HG03108 (cell line): ENCODE results near the gene NEFH.

Experiments used
- ATAC-seq: cut with Tn5 transposase; IDR thresholded peaks from one replicate; pipeline ENCODE4 v1.9.1; 2021; ENCODE audit warnings: moderate library complexity; ENCODE audit not compliant: unreplicated experiment

NEFH gene

DNA sequence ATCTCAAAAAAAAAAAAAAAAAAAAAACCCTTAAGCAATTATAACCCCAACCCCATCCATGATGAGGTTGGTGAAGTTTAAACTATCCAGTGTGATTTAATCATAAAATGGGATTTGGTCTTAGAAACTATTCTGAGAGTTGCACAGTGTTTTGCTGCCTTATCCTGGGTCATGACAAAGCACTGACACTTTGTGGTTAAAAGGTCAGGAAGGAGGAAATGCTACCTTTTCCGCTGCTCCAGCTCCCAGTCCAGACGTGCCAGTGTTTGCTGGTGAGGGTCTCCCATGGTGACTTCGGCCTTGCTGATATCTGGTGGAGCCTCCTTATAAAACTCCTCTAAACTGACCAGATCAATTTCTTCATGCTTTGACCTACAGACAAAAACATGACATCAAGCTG is 59.1 kb downstream of the NEFH start:
- ATAC-seq: no peak
